Measurements from ENCODE around the gene CARD19.

Gene CARD19

DNA sequence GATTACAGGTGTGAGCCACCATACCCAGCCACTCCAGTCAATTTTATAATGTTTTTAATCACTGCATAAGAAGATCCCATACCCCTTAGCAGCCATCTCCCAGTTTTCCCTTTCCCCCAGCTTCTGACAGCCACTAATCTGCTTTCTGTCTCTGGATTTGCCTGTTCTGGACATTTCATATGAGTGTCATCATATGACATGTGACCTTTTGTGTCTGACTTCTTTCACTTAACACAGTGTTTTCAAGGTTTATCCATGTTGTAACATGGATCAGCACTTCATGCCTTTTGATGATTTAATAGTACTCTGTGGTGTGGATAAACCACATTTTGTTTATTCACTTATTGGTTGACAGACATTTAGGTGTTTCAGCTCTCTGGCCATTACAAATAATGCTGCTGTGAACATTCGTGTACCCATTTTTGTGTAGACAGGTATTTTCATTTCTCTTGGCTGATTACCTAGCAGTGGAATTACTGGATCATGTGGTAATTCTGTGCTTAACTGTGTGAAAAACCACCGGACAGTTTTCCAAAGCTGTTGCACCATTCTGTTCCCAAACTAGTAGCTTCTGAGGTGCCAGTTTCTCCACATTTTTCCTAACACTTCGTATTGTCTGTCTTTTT is 28.9 kb upstream of the CARD19 start:
- H4K20me1 ChIP-seq (ENCODE audit: control insufficient read depth, insufficient read depth, low read depth, low read length), result peaks cover 4% of the 10 kb centered on the region; the same call in 1 of the 2 replicates
- H3F3A ChIP-seq (ENCODE audit: control insufficient read depth, insufficient read depth), result peaks cover 21% of the 10 kb centered on the region
- no peaks in the 10 kb centered on the region for H3K27me3 ChIP-seq (ENCODE audit: control insufficient read depth, low read length)
- H3K27ac ChIP-seq (ENCODE audit: low read depth, low read length), result no peak overlapping the region
- H3K4me1 ChIP-seq (ENCODE audit: control insufficient read depth, low read length), result peaks cover 52% of the 10 kb centered on the region
- peaks cover 89% of the 10 kb centered on the region for H3K79me2 ChIP-seq (ENCODE audit: control insufficient read depth, low read length)
- H3K36me3 ChIP-seq (ENCODE audit: control insufficient read depth, low read length), result peaks cover 84% of the 10 kb centered on the region
- no peak overlapping the region for H3K4me3 ChIP-seq (ENCODE audit: low read length)
- no peaks in the 10 kb centered on the region for H3K9me2 ChIP-seq (replicated peaks; ENCODE audit: control insufficient read depth, low read length)
- H3K9me3 ChIP-seq (ENCODE audit: control insufficient read depth, insufficient read depth, low read length), result no peaks in the 10 kb centered on the region
- H3K4me2 ChIP-seq (ENCODE audit: low read length), result no peak overlapping the region
- TF ChIP-seq, protein P1, sequence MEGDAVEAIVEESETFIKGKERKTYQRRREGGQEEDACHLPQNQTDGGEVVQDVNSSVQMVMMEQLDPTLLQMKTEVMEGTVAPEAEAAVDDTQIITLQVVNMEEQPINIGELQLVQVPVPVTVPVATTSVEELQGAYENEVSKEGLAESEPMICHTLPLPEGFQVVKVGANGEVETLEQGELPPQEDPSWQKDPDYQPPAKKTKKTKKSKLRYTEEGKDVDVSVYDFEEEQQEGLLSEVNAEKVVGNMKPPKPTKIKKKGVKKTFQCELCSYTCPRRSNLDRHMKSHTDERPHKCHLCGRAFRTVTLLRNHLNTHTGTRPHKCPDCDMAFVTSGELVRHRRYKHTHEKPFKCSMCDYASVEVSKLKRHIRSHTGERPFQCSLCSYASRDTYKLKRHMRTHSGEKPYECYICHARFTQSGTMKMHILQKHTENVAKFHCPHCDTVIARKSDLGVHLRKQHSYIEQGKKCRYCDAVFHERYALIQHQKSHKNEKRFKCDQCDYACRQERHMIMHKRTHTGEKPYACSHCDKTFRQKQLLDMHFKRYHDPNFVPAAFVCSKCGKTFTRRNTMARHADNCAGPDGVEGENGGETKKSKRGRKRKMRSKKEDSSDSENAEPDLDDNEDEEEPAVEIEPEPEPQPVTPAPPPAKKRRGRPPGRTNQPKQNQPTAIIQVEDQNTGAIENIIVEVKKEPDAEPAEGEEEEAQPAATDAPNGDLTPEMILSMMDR (IDR thresholded peaks at IDR 0.05; ENCODE audit: low read depth, low read length, poor library complexity, severe bottlenecking), result no peak
- TF ChIP-seq EZH2phosphoT487 (IDR thresholded peaks at IDR 0.05; ENCODE audit: borderline replicate concordance, low read length), result no peak

DNA sequence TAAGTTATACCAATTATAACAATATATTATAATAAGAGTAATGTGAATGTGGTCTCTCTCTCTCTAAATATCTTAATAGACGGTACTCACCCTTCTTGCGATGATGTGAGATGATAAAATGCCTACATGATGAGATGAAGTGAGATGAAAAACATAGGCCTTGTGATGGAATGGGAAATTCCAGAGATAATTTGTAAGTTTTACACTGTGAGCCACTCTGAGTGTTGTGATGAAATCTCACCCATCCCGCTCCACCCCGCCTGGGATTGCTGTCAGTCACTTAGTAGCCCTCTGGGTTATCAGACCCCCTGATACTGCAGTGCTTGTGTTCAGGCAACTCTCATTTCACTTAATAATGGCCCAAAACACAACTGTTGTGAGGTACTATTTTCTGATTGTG is 27.1 kb upstream of the CARD19 start:
- no peak for TF ChIP-seq EZH2phosphoT487 (IDR thresholded peaks at IDR 0.05; ENCODE audit: borderline replicate concordance, low read length)
- TF ChIP-seq, protein P1 (IDR thresholded peaks at IDR 0.05; ENCODE audit: low read depth, low read length, poor library complexity, severe bottlenecking), result no peak
- Histone ChIP-seq H3K4me2 (ENCODE audit: low read length) (no peak overlapping the region), H3K27ac (ENCODE audit: low read depth, low read length) (no peak overlapping the region), H4K20me1 (ENCODE audit: control insufficient read depth, insufficient read depth, low read depth, low read length) (peaks cover 5% of the 10 kb centered on the region; the same call in 1 of the 2 replicates), H3K4me1 (ENCODE audit: control insufficient read depth, low read length) (peaks cover 42% of the 10 kb centered on the region), H3K9me2 (replicated peaks; ENCODE audit: control insufficient read depth, low read length) (no peaks in the 10 kb centered on the region), H3K9me3 (ENCODE audit: control insufficient read depth, insufficient read depth, low read length) (no peaks in the 10 kb centered on the region), H3K36me3 (ENCODE audit: control insufficient read depth, low read length) (peaks cover 73% of the 10 kb centered on the region), H3K79me2 (ENCODE audit: control insufficient read depth, low read length) (peaks cover 77% of the 10 kb centered on the region), H3K4me3 (ENCODE audit: low read length) (no peak overlapping the region), H3K27me3 (ENCODE audit: control insufficient read depth, low read length) (no peaks in the 10 kb centered on the region), H3F3A (ENCODE audit: control insufficient read depth, insufficient read depth) (peaks cover 3% of the 10 kb centered on the region)

DNA sequence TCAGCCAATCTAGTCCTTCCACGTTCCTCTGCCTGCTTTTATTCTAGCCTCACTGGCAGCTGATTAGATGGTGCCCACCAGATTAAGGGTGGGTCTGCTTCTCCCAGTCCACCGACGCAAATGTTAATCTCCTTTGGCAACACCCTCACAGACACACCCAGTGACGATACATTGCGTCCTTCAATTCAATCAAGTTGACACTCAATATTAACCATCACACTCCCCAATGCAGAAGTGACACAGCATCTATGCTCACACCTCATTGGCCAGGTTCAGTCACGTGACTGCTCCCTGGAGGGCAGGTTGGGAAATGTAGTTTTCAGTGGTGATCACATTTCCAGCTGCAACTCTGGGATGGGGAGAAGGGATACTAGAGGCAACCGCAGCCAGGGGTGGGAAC is 24.6 kb upstream of the CARD19 start:
- H3K9me2 ChIP-seq (replicated peaks; ENCODE audit: control insufficient read depth, low read length), result no peaks in the 10 kb centered on the region
- H3K27ac ChIP-seq (ENCODE audit: low read depth, low read length), result no peak overlapping the region
- H3K36me3 ChIP-seq (ENCODE audit: control insufficient read depth, low read length), result peaks cover 60% of the 10 kb centered on the region
- H3K79me2 ChIP-seq (ENCODE audit: control insufficient read depth, low read length), result peaks cover 61% of the 10 kb centered on the region
- H3K27me3 ChIP-seq (ENCODE audit: control insufficient read depth, low read length), result no peaks in the 10 kb centered on the region
- no peak for TF ChIP-seq EZH2phosphoT487 (IDR thresholded peaks at IDR 0.05; ENCODE audit: borderline replicate concordance, low read length)
- TF ChIP-seq, protein P1 (IDR thresholded peaks at IDR 0.05; ENCODE audit: low read depth, low read length, poor library complexity, severe bottlenecking), result no peak
- H3K4me1 ChIP-seq (ENCODE audit: control insufficient read depth, low read length), result peaks cover 23% of the 10 kb centered on the region
- H3K4me3 ChIP-seq (ENCODE audit: low read length), result no peak overlapping the region
- no peak overlapping the region for H3K4me2 ChIP-seq (ENCODE audit: low read length)
- H3F3A ChIP-seq (ENCODE audit: control insufficient read depth, insufficient read depth), result no peaks in the 10 kb centered on the region
- peaks cover 5% of the 10 kb centered on the region; the same call in 1 of the 2 replicates for H4K20me1 ChIP-seq (ENCODE audit: control insufficient read depth, insufficient read depth, low read depth, low read length)
- H3K9me3 ChIP-seq (ENCODE audit: control insufficient read depth, insufficient read depth, low read length), result no peaks in the 10 kb centered on the region

Measured in DOHH2 (cell line).